Large intestine (tissue), 3 donors: ENCODE data around the gene SENP2. TPM values are rescaled to one million over a fixed set of nuclear protein-coding genes. Genes with fewer than 3 reads are reported as not detected.

Experiments
- DNase-seq, 2 donors: peaks; one replicate each; pipeline versions ENCODE4 v3.0.0 to v3.0.0-alpha.2; 2013
- H3K27ac ChIP-seq: one replicate; pipeline ENCODE4 v1.5.1; 2013; ENCODE audit warnings: low read length
- H3K27me3 ChIP-seq: 2 replicates; pipeline ENCODE4 v1.6.1; 2013; ENCODE audit warnings: low read length; ENCODE audit not compliant: control insufficient read depth, insufficient read depth
- H3K36me3 ChIP-seq: 2 replicates; pipeline ENCODE4 v1.6.1; 2013; ENCODE audit warnings: low read length; ENCODE audit not compliant: control insufficient read depth, insufficient read depth
- H3K4me1 ChIP-seq: one replicate; pipeline ENCODE4 v1.6.1; 2013; ENCODE audit warnings: low read length; ENCODE audit not compliant: control insufficient read depth, insufficient read depth
- H3K4me3 ChIP-seq: one replicate; pipeline ENCODE4 v1.5.1; 2013; ENCODE audit warnings: low read length
- H3K9me3 ChIP-seq: one replicate; pipeline ENCODE4 v1.6.1; 2013; ENCODE audit warnings: mild to moderate bottlenecking, low read depth, low read length, moderate library complexity; ENCODE audit not compliant: control insufficient read depth
- WGBS: methylation state at CpG from one replicate; pipeline ENCODE4 v1.1.5; 2013; ENCODE audit warnings: low lambda C conversion rate; ENCODE audit not compliant: insufficient coverage; 5-methylcytosine and 5-hydroxymethylcytosine counted together
- polyA plus RNA-seq: library from polyadenylated mRNA; unstranded; fragments of 120-200 nt; gene quantifications from one replicate; pipeline ENCODE4 v1.2.1, GENCODE V29; 2013

The SENP2 gene
- polyA plus RNA-seq, 1 donor, result 34.6 TPM

DNA sequence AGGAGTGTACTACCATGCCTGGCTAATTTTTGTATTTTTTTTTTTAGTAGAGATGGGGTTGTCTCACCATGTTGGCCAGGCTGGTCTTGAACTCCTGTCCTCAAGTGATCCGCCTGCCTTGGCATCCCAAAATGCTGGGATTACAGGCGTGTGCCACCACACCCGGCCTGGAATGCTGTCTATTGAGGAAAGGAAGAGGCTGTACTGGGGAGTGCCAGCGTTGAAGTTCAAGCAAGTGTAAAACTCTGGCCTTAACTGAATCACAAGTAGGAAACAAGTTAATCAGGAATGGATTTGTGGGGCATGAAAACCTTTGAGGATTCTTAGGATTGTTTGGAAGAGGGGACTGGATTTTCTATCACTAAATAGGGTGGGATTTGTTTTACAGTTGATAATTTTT lies 1.4 kb upstream of the SENP2 start:
- peaks cover 1% of the 10 kb centered on the region for H3K36me3 ChIP-seq
- peak in 1 of 2 donors; percentile 54 for DNase-seq
- H3K4me3 ChIP-seq, result no peak overlapping the region
- no peaks in the 10 kb centered on the region for H3K27me3 ChIP-seq
- peaks cover 15% of the 10 kb centered on the region for H3K4me1 ChIP-seq
- WGBS, result no CpG with 5 or more reads among the region's 4 CpGs
- no peaks in the 10 kb centered on the region for H3K9me3 ChIP-seq
- H3K27ac ChIP-seq, result peak overlapping the region; percentile 91

GRCh38 chr3:185585518-185585858 lies 607 bp upstream of the SENP2 start:
- WGBS, result 15% methylated on average over 4 of the region's 9 CpGs
- peak overlapping the region; percentile 91 for H3K27ac ChIP-seq
- no peaks in the 10 kb centered on the region for H3K9me3 ChIP-seq
- peak overlapping the region; percentile 94 for H3K4me3 ChIP-seq
- no peaks in the 10 kb centered on the region for H3K27me3 ChIP-seq
- H3K4me1 ChIP-seq, result peaks cover 15% of the 10 kb centered on the region
- peaks cover 2% of the 10 kb centered on the region for H3K36me3 ChIP-seq
- DNase-seq, result peak; percentile 68 to 86

- H3K27ac ChIP-seq, result peak overlapping the region; percentile 91
- no peak for DNase-seq
- H3K4me3 ChIP-seq, result peak overlapping the region; percentile 94
- H3K27me3 ChIP-seq, result no peaks in the 10 kb centered on the region
- WGBS, result no CpG with 5 or more reads among the region's 7 CpGs
- H3K4me1 ChIP-seq, result peaks cover 15% of the 10 kb centered on the region
- no peaks in the 10 kb centered on the region for H3K9me3 ChIP-seq
- H3K36me3 ChIP-seq, result peaks cover 6% of the 10 kb centered on the region
These were observed 568 bp downstream of the SENP2 start for GRCh38 chr3:185586686-185587039.

DNA sequence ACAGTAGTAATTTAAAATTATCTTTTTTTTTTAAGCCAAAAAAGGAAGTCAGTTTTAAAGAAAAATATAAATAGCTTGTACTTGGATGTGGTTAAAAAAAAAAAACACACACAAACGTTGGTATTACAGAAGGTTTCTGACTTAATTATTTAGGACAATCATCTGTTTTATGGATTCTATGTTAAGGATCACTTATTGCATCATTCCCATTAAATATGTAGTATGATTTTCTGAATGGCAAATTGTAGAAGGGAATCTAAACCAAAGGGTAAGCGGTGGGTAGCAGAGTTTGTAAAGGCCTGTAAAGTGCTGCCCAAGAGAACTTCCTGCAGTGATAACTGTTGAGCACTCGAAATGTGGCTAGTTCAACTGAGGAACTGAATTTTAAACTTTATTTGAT lies 8.0 kb downstream of the SENP2 start:
- H3K4me3 ChIP-seq, result no peak overlapping the region
- peaks cover 24% of the 10 kb centered on the region for H3K36me3 ChIP-seq
- no peak for DNase-seq
- no peak overlapping the region for H3K27ac ChIP-seq
- H3K4me1 ChIP-seq, result no peaks in the 10 kb centered on the region
- H3K9me3 ChIP-seq, result no peaks in the 10 kb centered on the region
- H3K27me3 ChIP-seq, result no peaks in the 10 kb centered on the region
- WGBS, result no CpG with 5 or more reads among the region's 3 CpGs

GRCh38 chr3:185595526-185595925 lies 9.4 kb downstream of the SENP2 start:
- no peak overlapping the region for H3K27ac ChIP-seq
- H3K9me3 ChIP-seq, result no peaks in the 10 kb centered on the region
- H3K4me3 ChIP-seq, result no peak overlapping the region
- no peaks in the 10 kb centered on the region for H3K4me1 ChIP-seq
- no peaks in the 10 kb centered on the region for H3K27me3 ChIP-seq
- WGBS, result 100% methylated on average over 1 of the region's 4 CpGs
- peaks cover 26% of the 10 kb centered on the region for H3K36me3 ChIP-seq
- no peak for DNase-seq

- Histone ChIP-seq H3K4me1 (no peaks in the 10 kb centered on the region), H3K27me3 (no peaks in the 10 kb centered on the region), H3K4me3 (no peak overlapping the region), H3K27ac (no peak overlapping the region), H3K36me3 (peaks cover 51% of the 10 kb centered on the region), H3K9me3 (no peaks in the 10 kb centered on the region)
- DNase-seq, result no peak
These were observed 19.5 kb downstream of the SENP2 start for GRCh38 chr3:185605566-185605965.

DNA sequence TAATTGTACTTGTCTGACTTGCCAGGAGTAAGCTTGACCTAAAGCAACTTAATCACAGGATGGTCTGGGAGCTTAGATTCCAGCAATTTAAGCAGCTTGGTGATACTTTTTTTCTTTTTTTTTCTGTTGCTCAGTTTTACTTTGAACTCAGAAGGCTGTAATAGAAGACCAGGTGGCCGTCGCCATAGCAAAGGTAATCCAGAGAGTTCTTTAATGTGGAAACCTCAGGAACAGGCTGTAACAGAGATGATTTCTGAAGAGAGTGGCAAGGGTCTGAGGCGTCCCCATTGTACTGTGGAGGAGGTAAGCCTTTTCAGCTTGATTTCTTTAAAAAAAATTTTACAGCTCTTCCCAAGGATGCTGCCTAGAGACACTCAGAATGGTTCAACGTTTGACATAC lies 20.1 kb downstream of the SENP2 start:
- WGBS, result no CpG with 5 or more reads among the region's 4 CpGs
- Histone ChIP-seq H3K27me3 (no peaks in the 10 kb centered on the region), H3K4me3 (no peak overlapping the region), H3K4me1 (no peaks in the 10 kb centered on the region), H3K9me3 (no peaks in the 10 kb centered on the region), H3K36me3 (peaks cover 51% of the 10 kb centered on the region), H3K27ac (no peak overlapping the region)
- no peak for DNase-seq

DNA sequence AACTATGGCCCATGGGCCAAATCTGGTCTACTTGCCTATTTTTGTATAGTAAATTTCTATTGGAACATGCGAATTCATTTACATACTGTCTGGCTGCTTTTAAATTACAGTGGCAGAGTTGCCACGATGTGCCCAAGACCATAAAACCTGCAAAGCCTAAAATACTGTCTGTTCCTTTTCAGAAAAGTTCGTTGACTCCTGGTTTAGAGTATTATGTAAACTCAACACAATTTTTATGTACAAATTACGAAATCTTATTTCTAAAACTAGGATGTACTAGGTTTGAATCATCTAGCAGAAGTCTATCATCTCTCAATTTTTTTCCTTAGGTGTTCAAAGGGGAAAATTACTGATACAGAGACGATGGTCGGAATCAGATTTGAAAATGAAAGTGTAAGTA lies 26.9 kb downstream of the SENP2 start:
- DNase-seq, result no peak
- H3K4me1 ChIP-seq, result no peaks in the 10 kb centered on the region
- H3K4me3 ChIP-seq, result no peak overlapping the region
- no peak overlapping the region for H3K27ac ChIP-seq
- H3K27me3 ChIP-seq, result no peaks in the 10 kb centered on the region
- 74% methylated on average over 3 of the region's 6 CpGs for WGBS
- H3K36me3 ChIP-seq, result peaks cover 68% of the 10 kb centered on the region
- no peaks in the 10 kb centered on the region for H3K9me3 ChIP-seq

DNA sequence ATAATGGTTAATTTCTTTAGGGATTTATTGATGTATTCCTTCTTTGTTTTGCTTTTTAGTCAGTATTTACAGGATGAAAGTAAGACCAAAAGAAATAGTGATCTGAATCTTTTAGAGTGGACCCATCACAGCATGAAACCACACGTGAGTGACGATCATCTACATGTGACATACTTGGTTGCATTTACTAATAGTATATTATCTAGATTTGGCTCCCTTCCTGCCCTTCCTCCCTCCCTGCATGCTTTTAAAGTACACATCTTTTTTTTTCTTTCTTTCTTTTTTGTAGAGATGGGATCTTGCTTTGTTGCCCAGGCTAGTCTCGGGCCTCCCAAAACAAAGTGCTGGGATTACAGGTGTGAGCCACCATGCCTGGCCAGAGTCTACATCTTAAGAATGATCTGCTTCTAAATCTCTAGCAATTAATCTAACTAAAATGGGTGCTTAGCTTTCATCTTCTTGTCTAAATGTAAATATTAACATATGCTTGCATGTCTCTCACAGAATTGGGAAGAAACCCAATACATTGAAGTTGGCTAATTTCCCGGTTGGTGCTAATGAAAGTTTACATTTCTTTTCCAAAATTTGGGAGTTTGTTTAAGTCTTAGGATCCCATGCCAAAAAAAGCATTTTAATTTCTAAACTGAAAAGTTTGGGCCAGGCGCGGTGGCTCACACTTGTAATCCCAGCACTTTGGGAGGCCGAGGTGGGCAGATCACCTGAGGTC lies 38.0 kb downstream of the SENP2 start:
- 90% methylated on average over 2 of the region's 7 CpGs for WGBS
- H3K9me3 ChIP-seq, result no peaks in the 10 kb centered on the region
- no peaks in the 10 kb centered on the region for H3K27me3 ChIP-seq
- DNase-seq, result no peak
- H3K27ac ChIP-seq, result no peak overlapping the region
- H3K4me3 ChIP-seq, result no peak overlapping the region
- H3K36me3 ChIP-seq, result peaks cover 55% of the 10 kb centered on the region
- peaks cover 3% of the 10 kb centered on the region for H3K4me1 ChIP-seq

GRCh38 chr3:185625784-185626183 lies 39.7 kb downstream of the SENP2 start:
- 40% methylated on average over 1 of the region's 1 CpG for WGBS
- no peaks in the 10 kb centered on the region for H3K27me3 ChIP-seq
- DNase-seq, result no peak
- no peak overlapping the region for H3K27ac ChIP-seq
- H3K36me3 ChIP-seq, result peaks cover 43% of the 10 kb centered on the region
- H3K4me3 ChIP-seq, result no peak overlapping the region
- H3K9me3 ChIP-seq, result no peaks in the 10 kb centered on the region
- peaks cover 17% of the 10 kb centered on the region for H3K4me1 ChIP-seq

DNA sequence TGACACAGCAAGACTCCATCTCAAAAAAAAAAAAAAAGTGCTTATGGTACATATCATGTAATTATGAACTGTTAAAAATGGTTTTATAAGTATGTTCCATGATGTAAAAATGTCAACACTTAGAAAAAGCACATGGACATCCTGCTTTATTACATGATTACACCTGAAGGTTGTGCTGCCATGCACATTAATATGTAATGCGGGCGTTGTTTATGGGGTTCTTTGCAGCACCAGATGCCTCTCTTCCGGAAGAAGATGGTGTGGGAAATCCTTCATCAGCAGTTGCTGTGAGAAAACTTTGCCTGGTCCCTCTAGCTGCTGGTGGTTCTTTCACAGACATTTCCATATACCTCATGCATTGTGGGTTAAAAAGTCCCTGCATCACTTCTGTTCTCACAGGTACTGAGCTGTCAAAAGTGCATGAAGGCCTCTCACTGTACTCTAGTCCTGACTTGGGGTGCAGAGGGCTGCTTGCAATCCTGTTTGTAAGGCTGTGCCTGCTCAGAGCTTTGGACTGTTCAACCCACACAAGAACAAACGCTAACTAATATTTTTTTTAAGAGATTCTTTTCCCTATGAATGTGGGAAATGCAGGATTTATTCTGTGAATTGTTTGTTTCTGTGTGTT lies 43.6 kb downstream of the SENP2 start:
- WGBS, result no CpG with 5 or more reads among the region's 4 CpGs

More for the DNA sequence above, 43.6 kb downstream of the SENP2 start:
- Histone ChIP-seq H3K9me3 (no peaks in the 10 kb centered on the region), H3K4me3 (no peak overlapping the region), H3K36me3 (peaks cover 24% of the 10 kb centered on the region), H3K27ac (peak overlapping the region; percentile 30), H3K27me3 (no peaks in the 10 kb centered on the region), H3K4me1 (peaks cover 17% of the 10 kb centered on the region)
- no peak for DNase-seq
